Superior temporal gyrus (tissue), 1 donor: ENCODE measurements around the gene ANKRD49.

Experiments
- DNase-seq: peaks from one replicate; pipeline ENCODE4 v3.0.0-alpha.2; 2016; ENCODE audit errors: extremely low spot score

ANKRD49 gene

GRCh38 chr11:94544646-94545263 is 51.0 kb downstream of the ANKRD49 start:
- no peak for DNase-seq

- no peak for DNase-seq
These were observed 51.7 kb downstream of the ANKRD49 start for GRCh38 chr11:94545264-94546161.

GRCh38 chr11:94546162-94546470 is 52.3 kb downstream of the ANKRD49 start:
- DNase-seq = no peak

GRCh38 chr11:94546886-94547285 is 53.1 kb downstream of the ANKRD49 start:
- DNase-seq = peak; percentile 41

- peak; percentile 24 for DNase-seq
These were observed 55.4 kb downstream of the ANKRD49 start for GRCh38 chr11:94549146-94549545.
